Mesendoderm (in vitro differentiated cells): ENCODE measurements around the gene MSN.
A peak's percentile ranks its signal among the peaks of the same experiment; 100 is the strongest.

ENCODE experiments used
- DNase-seq: peaks from one replicate; pipeline ENCODE4 v3.0.0; 2013
- H2AK5ac ChIP-seq: 2 replicates; pipeline ENCODE4 v1.6.1; 2013; ENCODE audit warnings: low read length, inconsistent platforms
- H2BK120ac ChIP-seq: 2 replicates; pipeline ENCODE4 v1.6.1; 2013; ENCODE audit warnings: low read depth, mild to moderate bottlenecking, low read length, moderate library complexity, mixed read lengths
- H2BK15ac ChIP-seq: replicated peaks from 2 replicates; pipeline ENCODE4 v1.6.1; 2013; ENCODE audit warnings: low read depth, mild to moderate bottlenecking, moderate library complexity
- H2BK5ac ChIP-seq: 2 replicates; pipeline ENCODE4 v1.6.1; 2013; ENCODE audit warnings: low read length, inconsistent platforms
- H3K18ac ChIP-seq: 2 replicates; pipeline ENCODE4 v1.6.1; 2013; ENCODE audit warnings: mild to moderate bottlenecking, low read length, mixed read lengths
- H3K23ac ChIP-seq: one replicate; pipeline ENCODE4 v1.6.1; 2013; ENCODE audit warnings: low read length
- H3K27ac ChIP-seq: 2 replicates; pipeline ENCODE4 v1.5.1; 2013; ENCODE audit warnings: low read depth, mild to moderate bottlenecking, inconsistent platforms, low read length, moderate library complexity
- H3K27me3 ChIP-seq: 2 replicates; pipeline ENCODE4 v1.6.1; 2013; ENCODE audit warnings: low read length, control low read depth, mild to moderate bottlenecking, inconsistent platforms; ENCODE audit not compliant: insufficient read depth, poor library complexity
- H3K36me3 ChIP-seq: 2 replicates; pipeline ENCODE4 v1.6.1; 2013; ENCODE audit warnings: low read length, inconsistent platforms; ENCODE audit not compliant: control insufficient read depth, insufficient read depth
- H3K4ac ChIP-seq: one replicate; pipeline ENCODE4 v1.6.1; 2013; ENCODE audit warnings: low read depth, mild to moderate bottlenecking, low read length, moderate library complexity
- H3K4me1 ChIP-seq: 2 replicates; pipeline ENCODE4 v1.6.1; 2013; ENCODE audit warnings: low read depth, low read length, inconsistent platforms; ENCODE audit not compliant: control insufficient read depth
- H3K4me2 ChIP-seq: 2 replicates; pipeline ENCODE4 v1.6.1; 2013; ENCODE audit warnings: low read length
- H3K4me3 ChIP-seq: 2 replicates; pipeline ENCODE4 v1.5.1; 2013; ENCODE audit warnings: mild to moderate bottlenecking, low read length
- H3K56ac ChIP-seq: one replicate; pipeline ENCODE4 v1.6.1; 2013; ENCODE audit warnings: low read length
- H3K79me1 ChIP-seq: 2 replicates; pipeline ENCODE4 v1.6.1; 2013; ENCODE audit warnings: low read length, inconsistent platforms
- H3K79me2 ChIP-seq: 2 replicates; pipeline ENCODE4 v1.6.1; 2013; ENCODE audit warnings: mild to moderate bottlenecking, low read length; ENCODE audit not compliant: control insufficient read depth, insufficient read depth
- H3K9ac ChIP-seq: 2 replicates; pipeline ENCODE4 v1.6.1; 2013; ENCODE audit warnings: low read length, inconsistent platforms
- H4K5ac ChIP-seq: one replicate; pipeline ENCODE4 v1.6.1; 2013; ENCODE audit warnings: low read length
- H4K8ac ChIP-seq: one replicate; pipeline ENCODE4 v1.6.1; 2013; ENCODE audit warnings: low read depth, mild to moderate bottlenecking, control low read depth, low read length, moderate library complexity
- WGBS: extraction: QIAGEN DNeasy Blood & Tissue Kit; methylation state at CpG from one replicate; pipeline ENCODE4 v1.1.7; 2013; ENCODE audit warnings: low lambda C conversion rate, missing lambda C conversion rate; ENCODE audit not compliant: insufficient coverage; ENCODE audit errors: extremely low coverage; 5-methylcytosine and 5-hydroxymethylcytosine counted together

Gene MSN

GRCh38 chrX:65696613-65697012 lies 29.2 kb downstream of the MSN start:
- DNase-seq, result no peak
- Histone ChIP-seq H2AK5ac (no peak overlapping the region), H3K79me2 (peaks cover 44% of the 10 kb centered on the region), H3K18ac (no peak overlapping the region), H2BK15ac (no peak overlapping the region), H2BK120ac (no peak overlapping the region), H3K9ac (no peak overlapping the region), H3K4me3 (no peak overlapping the region), H3K4ac (no peak overlapping the region), H3K27ac (peak overlapping the region; percentile 83), H2BK5ac (no peak overlapping the region), H3K56ac (peak overlapping the region; percentile 15), H3K4me2 (no peak overlapping the region), H3K4me1 (peaks cover 13% of the 10 kb centered on the region), H4K8ac (no peak overlapping the region), H3K27me3 (no peaks in the 10 kb centered on the region), H3K79me1 (no peaks in the 10 kb centered on the region), H3K36me3 (no peaks in the 10 kb centered on the region), H3K23ac (no peak overlapping the region), H4K5ac (no peak overlapping the region)
- WGBS, result no CpG with 5 or more reads among the region's 3 CpGs

GRCh38 chrX:65697211-65697641 lies 29.8 kb downstream of the MSN start:
- H3K4ac ChIP-seq, result no peak overlapping the region
- no peak overlapping the region for H2AK5ac ChIP-seq
- no peak overlapping the region for H4K5ac ChIP-seq
- no peak overlapping the region for H3K23ac ChIP-seq
- no peak overlapping the region for H3K18ac ChIP-seq
- H3K4me1 ChIP-seq, result peaks cover 13% of the 10 kb centered on the region
- peak; percentile 57 for DNase-seq
- no peaks in the 10 kb centered on the region for H3K36me3 ChIP-seq
- peak overlapping the region; percentile 39 for H2BK5ac ChIP-seq
- no peak overlapping the region for H2BK120ac ChIP-seq
- no peaks in the 10 kb centered on the region for H3K27me3 ChIP-seq
- no peak overlapping the region for H3K4me2 ChIP-seq
- no peak overlapping the region for H2BK15ac ChIP-seq
- H3K27ac ChIP-seq, result peak overlapping the region; percentile 83
- H3K4me3 ChIP-seq, result no peak overlapping the region
- no CpG with 5 or more reads among the region's 2 CpGs for WGBS
- H3K79me2 ChIP-seq, result peaks cover 41% of the 10 kb centered on the region
- H4K8ac ChIP-seq, result no peak overlapping the region
- H3K79me1 ChIP-seq, result no peaks in the 10 kb centered on the region
- H3K56ac ChIP-seq, result peak overlapping the region; percentile 74
- peak overlapping the region; percentile 29 for H3K9ac ChIP-seq

DNA sequence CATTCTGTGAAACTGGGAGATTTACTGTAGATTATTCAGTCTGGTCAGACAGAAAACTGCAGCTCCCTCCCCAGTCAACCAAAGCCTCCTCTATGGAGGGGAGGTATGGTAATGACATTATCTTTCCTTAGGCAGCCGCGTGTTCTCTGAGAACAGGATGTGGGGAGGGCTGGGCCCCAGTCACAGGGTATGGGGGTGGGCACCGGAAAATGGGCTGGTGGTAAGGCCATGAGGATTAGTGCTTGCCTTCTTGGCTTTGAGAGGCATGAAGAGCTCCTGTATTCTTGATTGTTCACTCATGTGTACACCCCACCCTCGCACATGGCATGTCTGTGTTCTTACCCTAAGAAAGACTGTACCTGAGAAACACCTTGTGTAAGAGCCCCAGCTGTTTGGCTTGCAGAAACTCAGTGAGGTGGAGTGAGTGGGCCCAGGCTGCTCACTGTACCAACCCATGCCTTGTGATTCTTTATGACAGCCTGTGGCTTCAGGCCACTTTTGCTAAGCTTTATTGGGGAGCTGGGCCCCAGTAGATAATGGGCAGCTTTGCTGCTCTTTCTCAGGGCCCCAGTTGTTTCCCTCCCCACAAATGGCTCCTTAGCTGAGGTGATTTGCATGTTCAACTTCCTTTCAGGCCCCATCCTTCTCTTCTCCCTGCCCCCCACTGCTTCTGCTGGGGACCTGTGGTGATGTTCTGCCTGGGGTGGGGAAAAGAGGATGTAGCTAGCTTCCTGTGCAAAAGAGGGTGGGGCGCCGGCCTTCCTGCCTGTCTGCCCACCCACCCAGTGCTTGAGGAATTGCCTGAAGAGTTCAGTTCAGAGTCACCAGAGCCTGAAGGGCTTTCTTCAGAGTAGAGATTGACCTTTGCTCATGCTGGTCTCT lies 30.7 kb downstream of the MSN start:
- peak overlapping the region; percentile 67 for H3K56ac ChIP-seq
- H2BK5ac ChIP-seq, result peak overlapping the region; percentile 1
- H3K4me2 ChIP-seq, result no peak overlapping the region
- no peaks in the 10 kb centered on the region for H3K79me1 ChIP-seq
- H3K9ac ChIP-seq, result no peak overlapping the region
- peak overlapping the region; percentile 83 for H3K18ac ChIP-seq
- H3K4ac ChIP-seq, result no peak overlapping the region
- H3K4me3 ChIP-seq, result no peak overlapping the region
- no peaks in the 10 kb centered on the region for H3K27me3 ChIP-seq
- H2BK15ac ChIP-seq, result no peak overlapping the region
- H3K36me3 ChIP-seq, result no peaks in the 10 kb centered on the region
- no peak overlapping the region for H4K5ac ChIP-seq
- peak overlapping the region; percentile 35 for H2BK120ac ChIP-seq
- H3K23ac ChIP-seq, result no peak overlapping the region
- peaks cover 39% of the 10 kb centered on the region for H3K79me2 ChIP-seq
- no peak overlapping the region for H2AK5ac ChIP-seq
- peaks cover 13% of the 10 kb centered on the region for H3K4me1 ChIP-seq
- DNase-seq, result peak; percentile 70
- no peak overlapping the region for H4K8ac ChIP-seq
- no CpG with 5 or more reads among the region's 6 CpGs for WGBS
- H3K27ac ChIP-seq, result peak overlapping the region; percentile 69

- H3K9ac ChIP-seq, result no peak overlapping the region
- H2BK120ac ChIP-seq, result no peak overlapping the region
- H3K18ac ChIP-seq, result no peak overlapping the region
- no peaks in the 10 kb centered on the region for H3K79me1 ChIP-seq
- H4K5ac ChIP-seq, result no peak overlapping the region
- DNase-seq, result no peak
- no peaks in the 10 kb centered on the region for H3K27me3 ChIP-seq
- no peak overlapping the region for H3K4me2 ChIP-seq
- H3K4ac ChIP-seq, result no peak overlapping the region
- H3K4me1 ChIP-seq, result peaks cover 2% of the 10 kb centered on the region
- H3K4me3 ChIP-seq, result no peak overlapping the region
- H3K79me2 ChIP-seq, result peaks cover 62% of the 10 kb centered on the region
- no peak overlapping the region for H2AK5ac ChIP-seq
- no CpG with 5 or more reads among the region's 2 CpGs for WGBS
- H3K27ac ChIP-seq, result no peak overlapping the region
- no peak overlapping the region for H3K56ac ChIP-seq
- no peaks in the 10 kb centered on the region for H3K36me3 ChIP-seq
- no peak overlapping the region for H2BK15ac ChIP-seq
- no peak overlapping the region for H3K23ac ChIP-seq
- no peak overlapping the region for H4K8ac ChIP-seq
- no peak overlapping the region for H2BK5ac ChIP-seq
These were observed 35.5 kb downstream of the MSN start for GRCh38 chrX:65702956-65703355.

GRCh38 chrX:65705439-65705838 lies 38.0 kb downstream of the MSN start:
- H2BK15ac ChIP-seq, result no peak overlapping the region
- no CpG with 5 or more reads among the region's 5 CpGs for WGBS
- no peak overlapping the region for H3K23ac ChIP-seq
- H3K36me3 ChIP-seq, result no peaks in the 10 kb centered on the region
- no peak overlapping the region for H2BK120ac ChIP-seq
- no peak overlapping the region for H3K56ac ChIP-seq
- no peaks in the 10 kb centered on the region for H3K27me3 ChIP-seq
- no peak overlapping the region for H2BK5ac ChIP-seq
- no peak overlapping the region for H3K4ac ChIP-seq
- no peak overlapping the region for H3K4me2 ChIP-seq
- no peak overlapping the region for H4K5ac ChIP-seq
- H3K18ac ChIP-seq, result no peak overlapping the region
- no peak overlapping the region for H3K9ac ChIP-seq
- no peak overlapping the region for H2AK5ac ChIP-seq
- no peak overlapping the region for H3K4me3 ChIP-seq
- H4K8ac ChIP-seq, result no peak overlapping the region
- H3K4me1 ChIP-seq, result peaks cover 2% of the 10 kb centered on the region
- H3K27ac ChIP-seq, result no peak overlapping the region
- no peaks in the 10 kb centered on the region for H3K79me1 ChIP-seq
- H3K79me2 ChIP-seq, result peaks cover 51% of the 10 kb centered on the region
- DNase-seq, result no peak
